Skin of body (tissue), 2 donors: ENCODE results near the gene ZNF385A. TPM values are rescaled to one million over a fixed set of nuclear protein-coding genes. Genes with fewer than 3 reads are reported as not detected.

Experiments used
- DNase-seq: peaks from one replicate; lab custom pipeline; 2025; lab: John Stamatoyannopoulos, UW
- total RNA-seq: library from RNA; depleted of rRNA; stranded (reverse); fragments of >200 nt; gene quantifications from one replicate; pipeline ENCODE4 v1.2.3, GENCODE V29; 2014

The ZNF385A gene
- total RNA-seq, 1 donor from 2014 or later, result 10.5 TPM

DNA sequence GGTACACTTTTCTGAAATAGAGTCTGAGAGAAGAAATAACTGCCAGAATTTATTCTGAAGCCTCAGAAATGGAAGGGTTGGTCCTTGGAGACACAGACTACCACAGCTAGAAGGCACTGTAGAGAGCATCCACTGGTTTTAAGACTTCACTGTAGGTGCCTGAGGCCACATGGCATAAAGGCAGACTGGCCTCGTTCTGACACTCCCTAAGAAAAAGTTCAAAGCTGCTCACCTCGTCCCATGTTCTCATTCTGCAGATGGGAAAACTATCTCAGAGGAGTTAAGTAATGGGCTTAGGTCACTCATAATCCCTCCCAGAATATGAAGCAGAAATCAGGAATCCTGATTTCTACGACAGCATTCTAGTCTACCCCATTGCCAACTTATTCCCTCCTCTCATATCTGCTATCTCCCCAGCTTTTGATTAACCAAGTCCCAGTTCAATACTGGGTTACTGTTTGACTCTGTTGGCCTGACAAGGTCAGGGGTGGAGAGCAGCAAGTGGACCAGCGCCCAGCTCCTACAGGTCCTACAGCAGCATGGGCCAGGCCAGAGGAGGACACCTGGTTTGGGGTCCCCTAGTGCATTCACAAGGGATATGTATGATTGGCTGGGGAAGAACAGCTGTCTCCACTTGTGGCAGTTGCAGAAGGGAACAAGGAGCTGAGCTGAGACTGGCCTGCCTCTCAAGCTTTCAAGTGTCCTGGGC, 30.8 kb upstream of the ZNF385A start:
- DNase-seq, result no peak

DNA sequence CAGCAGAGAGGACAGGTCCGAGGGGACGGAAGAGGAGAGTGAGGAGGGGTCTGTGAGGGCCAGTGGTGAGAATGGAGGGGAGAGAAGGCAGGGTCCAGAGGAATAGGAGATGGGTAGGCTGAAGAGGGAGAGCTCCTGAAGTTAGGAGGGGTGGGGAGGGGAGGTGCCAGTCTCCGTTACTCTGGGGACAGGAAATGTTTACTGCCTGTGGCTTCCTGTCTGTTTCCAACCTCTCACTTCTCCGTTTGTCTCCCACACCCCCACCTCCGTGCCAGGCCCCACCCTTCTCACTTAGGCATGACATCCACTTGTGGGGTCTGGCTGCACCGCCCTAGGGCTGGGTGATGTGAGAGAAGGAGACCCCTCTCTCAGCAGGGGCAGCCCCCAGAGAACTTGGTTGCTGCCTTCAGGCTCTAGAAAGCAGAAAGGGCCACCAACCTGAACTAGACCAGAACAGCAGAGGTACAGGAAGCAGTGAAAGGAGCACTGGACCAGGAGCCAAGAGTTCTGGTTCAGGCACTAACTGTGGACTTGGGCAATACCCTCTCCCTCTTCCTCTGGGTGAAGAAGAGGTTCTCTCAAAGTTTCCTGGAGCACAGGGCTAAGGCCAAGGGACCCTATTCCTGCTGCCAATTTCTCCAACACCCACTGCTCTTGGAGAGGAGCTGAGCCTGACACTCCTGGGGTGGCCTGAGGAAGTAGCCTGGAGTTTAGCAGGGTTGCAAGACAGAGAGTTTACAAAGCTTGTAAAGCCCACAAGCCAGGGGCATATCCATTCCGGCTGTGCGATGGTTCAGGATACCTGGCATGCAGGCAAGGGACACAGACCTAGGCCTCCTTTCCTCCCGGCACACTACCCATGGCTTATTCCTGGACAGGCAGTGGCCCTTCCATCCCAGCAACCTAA, 29.0 kb upstream of the ZNF385A start:
- DNase-seq, result no peak

DNA sequence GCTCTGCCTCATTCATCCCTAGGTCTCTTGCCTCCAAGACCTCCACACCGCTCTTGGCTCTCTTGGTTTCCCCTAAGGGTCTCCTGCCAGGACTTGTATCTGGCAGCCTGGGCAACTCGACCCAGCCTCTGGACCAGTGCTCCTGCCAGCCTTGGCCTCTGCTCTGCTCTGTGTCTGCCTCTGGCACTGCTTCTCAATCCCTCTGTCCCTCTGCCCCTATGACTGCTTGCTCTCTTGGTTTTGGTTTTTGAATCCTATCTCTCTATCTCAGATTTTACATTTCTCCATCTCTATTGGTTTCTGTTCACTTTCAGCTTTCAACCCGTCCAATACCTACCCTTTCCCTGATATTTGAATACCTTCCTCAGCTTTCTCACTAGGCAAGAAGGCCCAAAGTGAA, 28.3 kb upstream of the ZNF385A start:
- DNase-seq, result no peak

- no peak for DNase-seq
Measured at GRCh38 chr12:54412348-54412747, 27.8 kb upstream of the ZNF385A start.

- peak; percentile 34 for DNase-seq
Measured at GRCh38 chr12:54411391-54412241, 27.1 kb upstream of the ZNF385A start.

- no peak for DNase-seq
Measured at GRCh38 chr12:54409267-54409666, 24.7 kb upstream of the ZNF385A start.

GRCh38 chr12:54407183-54407905, 22.8 kb upstream of the ZNF385A start:
- no peak for DNase-seq

- DNase-seq, result no peak
Measured at GRCh38 chr12:54405573-54405972, 21.0 kb upstream of the ZNF385A start.

DNA sequence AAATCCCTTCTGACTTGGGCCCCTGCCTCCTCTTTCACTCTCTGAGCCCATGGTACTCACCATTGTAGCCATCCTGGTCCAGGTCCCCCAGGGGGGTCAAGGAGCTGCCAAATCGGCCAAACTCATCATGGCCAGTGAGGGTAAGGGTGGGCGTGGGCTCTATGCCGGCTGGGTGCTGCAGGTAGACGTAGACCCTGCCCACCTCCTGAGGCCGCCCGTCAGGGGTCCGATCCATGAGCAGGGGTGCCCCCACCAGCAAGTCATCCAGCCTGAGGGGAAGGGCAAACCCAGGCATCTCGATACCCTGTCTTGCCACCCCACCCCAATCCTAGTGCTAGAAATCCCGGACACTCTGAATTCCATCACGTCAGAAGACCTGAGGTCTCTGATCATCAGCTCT, 20.6 kb upstream of the ZNF385A start:
- no peak for DNase-seq

DNA sequence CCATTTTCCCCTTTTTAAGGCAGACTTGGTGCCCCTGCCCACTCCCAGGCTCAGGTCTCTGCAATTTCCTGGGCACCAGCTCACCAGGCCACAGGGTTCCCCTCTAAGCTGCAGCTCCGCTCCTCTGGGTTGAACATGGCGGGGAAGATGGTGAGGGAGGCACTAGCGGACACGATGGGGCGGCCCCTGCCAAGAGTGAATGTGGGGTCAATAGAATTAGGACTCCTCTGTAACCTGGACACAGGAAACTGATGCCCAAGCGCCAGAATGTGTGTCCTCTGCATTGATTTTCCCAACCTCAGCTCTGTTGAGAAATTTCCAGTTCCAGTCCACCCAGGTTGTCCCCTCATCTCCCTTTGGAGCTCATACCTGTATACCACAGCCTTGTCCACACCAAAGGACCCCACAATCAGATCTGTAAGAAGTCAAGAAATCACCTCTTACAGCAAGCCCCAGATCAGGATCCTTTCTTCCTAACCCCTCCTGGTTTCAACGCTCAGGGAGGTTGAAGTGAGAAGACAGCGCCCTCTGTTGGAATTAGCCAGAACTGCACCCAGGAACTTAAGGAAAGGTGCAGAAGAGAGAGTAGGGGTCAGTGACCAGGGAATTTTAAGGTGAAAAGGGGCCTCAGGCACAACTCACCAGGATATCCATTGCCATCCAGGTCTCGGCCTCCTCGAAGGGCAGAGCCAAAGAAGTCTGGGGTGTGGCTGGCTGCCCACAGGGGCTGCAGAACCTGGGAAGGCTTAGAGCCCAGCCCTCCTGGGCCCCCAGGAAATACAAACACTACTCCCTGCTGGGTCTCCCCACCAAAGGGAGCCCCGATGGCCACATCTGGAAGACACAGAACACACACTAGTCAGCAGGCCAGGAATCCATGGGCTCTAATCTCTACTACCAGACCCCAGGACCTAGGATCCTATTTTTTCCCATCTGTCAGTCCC, 19.8 kb upstream of the ZNF385A start:
- DNase-seq, result no peak

GRCh38 chr12:54401119-54401518, 16.6 kb upstream of the ZNF385A start:
- no peak for DNase-seq

GRCh38 chr12:54398995-54399793, 14.7 kb upstream of the ZNF385A start:
- peak; percentile 75 for DNase-seq

DNA sequence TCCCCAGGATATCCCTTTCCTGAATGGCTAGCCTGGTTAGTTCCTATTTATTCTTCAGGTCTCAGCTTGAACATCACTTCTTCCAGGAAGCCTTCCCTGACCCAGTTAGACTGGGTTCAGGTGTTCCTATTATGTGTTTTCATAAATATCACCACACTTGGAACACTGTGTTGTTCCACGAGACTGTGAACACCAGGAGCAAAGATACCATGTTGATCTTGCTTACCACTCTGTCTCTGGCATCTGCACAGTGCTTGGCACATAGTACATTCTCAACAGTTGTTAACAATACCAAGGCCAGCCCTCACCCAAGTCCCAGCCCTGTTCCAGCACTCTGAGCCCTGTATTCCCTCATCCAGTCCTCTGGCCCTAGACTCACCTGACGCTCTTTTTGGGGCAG, 13.7 kb upstream of the ZNF385A start:
- no peak for DNase-seq

DNA sequence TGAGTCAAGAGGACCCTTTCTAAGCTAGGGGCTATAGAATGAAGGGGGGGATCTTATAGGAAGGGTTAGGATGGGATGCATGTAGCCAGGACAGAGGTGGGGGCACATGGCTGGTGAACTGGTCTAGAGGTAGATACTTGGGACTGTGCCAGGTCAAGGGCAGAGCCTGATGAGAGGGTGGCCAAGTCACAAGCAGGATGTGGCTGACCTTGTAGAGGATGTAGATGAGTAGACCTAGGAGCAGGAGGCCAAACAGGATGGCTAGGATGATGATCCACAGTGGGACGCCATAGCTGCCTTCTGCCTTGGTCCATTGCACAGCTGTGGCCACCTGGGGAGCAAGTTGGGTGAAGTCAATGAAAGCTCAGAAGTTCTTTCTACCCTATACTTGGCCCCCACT, 12.6 kb upstream of the ZNF385A start:
- no peak for DNase-seq

DNA sequence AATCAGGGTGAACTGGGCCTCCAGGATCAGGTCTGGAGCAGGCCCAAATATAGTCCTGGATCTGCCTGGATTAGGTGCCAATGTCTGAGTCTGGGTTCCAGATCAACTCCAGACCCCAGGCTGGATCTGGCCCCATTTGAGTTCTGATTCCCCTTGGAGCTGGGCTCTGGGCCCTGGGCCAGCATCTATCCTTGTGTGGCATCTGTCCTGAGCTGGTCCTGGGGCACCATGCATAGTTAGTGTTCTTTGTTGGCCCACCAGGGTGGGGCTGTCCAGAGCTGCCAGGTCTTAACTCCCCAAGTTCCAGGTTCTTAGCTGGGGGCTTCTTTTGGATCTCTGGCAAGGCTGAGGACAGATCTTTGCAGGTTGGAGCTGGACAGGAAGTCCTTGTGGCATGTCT, 11.0 kb upstream of the ZNF385A start:
- DNase-seq, result no peak

- no peak for DNase-seq
Measured at GRCh38 chr12:54394986-54395385, 10.5 kb upstream of the ZNF385A start.

DNA sequence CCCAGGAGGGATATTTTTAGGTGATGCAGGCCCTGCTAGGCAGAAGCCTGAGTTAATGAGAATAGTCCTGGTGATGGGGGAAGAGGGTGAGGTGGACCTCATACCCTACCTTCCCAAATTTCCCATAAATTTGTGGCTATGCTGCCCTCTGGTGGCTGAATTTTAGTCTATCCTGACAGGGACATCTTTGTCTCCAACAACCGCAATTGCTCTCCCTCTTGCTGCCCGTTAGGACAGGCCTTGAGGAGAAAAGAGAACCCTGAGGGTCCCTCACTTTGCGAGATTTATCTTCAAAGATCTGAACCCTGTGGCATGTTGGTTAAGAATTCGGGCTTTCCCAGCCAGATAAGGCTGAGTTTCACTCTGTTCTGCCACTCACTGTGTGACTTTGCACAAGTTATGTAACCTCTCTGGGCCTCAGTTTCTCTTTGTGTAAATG, 9.8 kb upstream of the ZNF385A start:
- peak; percentile 14 for DNase-seq

GRCh38 chr12:54393743-54394142, 9.2 kb upstream of the ZNF385A start:
- DNase-seq, result no peak

DNA sequence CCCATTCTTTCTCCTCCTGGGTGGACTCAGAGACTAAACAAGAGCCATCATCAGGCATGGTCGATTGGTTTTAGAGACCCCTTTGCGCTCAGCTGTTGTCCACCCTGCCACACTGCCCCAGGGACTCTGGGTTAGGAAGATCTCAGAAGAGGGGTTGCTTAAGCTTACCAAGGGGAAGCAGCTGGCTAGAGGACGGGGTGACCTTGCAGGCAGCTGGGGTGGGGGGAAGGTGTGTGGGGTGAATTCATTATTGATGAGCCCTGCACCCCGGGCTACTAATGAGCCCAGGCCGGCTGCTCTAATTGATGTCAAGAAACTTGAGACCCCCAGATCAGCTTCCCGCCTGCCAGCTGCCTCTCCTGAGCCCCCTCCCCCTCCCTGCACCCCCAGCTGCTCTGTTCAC, 8.7 kb upstream of the ZNF385A start:
- DNase-seq, result no peak
